Measurements from ENCODE around the gene SAMSN1.

SAMSN1 gene

GRCh38 chr21:14526836-14527695 is 19.0 kb downstream of the SAMSN1 start:
- DNase-seq (ENCODE audit: low spot score): no peak
- CTCF ChIA-PET: no interaction called here
- H3K27ac ChIP-seq: no peak overlapping the region

GRCh38 chr21:14526199-14526598 is 19.9 kb downstream of the SAMSN1 start:
- ChIA-PET CTCF (no interaction called here), POLR2A (ENCODE audit: low non-redundant PET) (no interaction called here)
- no peak for TF ChIP-seq CTCF (conservative IDR thresholded peaks at IDR 0.05; ENCODE audit: low read depth)
- H3K27ac ChIP-seq: no peak overlapping the region
- DNase-seq (ENCODE audit: low spot score): no peak

More at GRCh38 chr21:14526836-14527695, 19.0 kb downstream of the SAMSN1 start:
- no peak for TF ChIP-seq CTCF (conservative IDR thresholded peaks at IDR 0.05; ENCODE audit: low read depth)
- POLR2A ChIA-PET (ENCODE audit: low non-redundant PET): no interaction called here

GRCh38 chr21:14523234-14523633 is 22.9 kb downstream of the SAMSN1 start:
- no peak for TF ChIP-seq CTCF (conservative IDR thresholded peaks at IDR 0.05; ENCODE audit: low read depth)
- ChIA-PET CTCF (interaction anchor here (0.7 kb wide), 1 partner anchor 224 kb away, joined by 3 read pairs; no protein-coding TSS in a partner anchor), POLR2A (ENCODE audit: low non-redundant PET) (no interaction called here)
- DNase-seq (ENCODE audit: low spot score): no peak
- H3K27ac ChIP-seq: no peak overlapping the region

- DNase-seq (ENCODE audit: low spot score): no peak
- no peak for TF ChIP-seq CTCF (conservative IDR thresholded peaks at IDR 0.05; ENCODE audit: low read depth)
- CTCF ChIA-PET: interaction anchor here (0.7 to 0.8 kb wide), 2 partner anchors 225 to 677 kb away, joined by 3 to 5 read pairs; no protein-coding TSS in a partner anchor
- H3K27ac ChIP-seq: no peak overlapping the region
- POLR2A ChIA-PET (ENCODE audit: low non-redundant PET): no interaction called here
Measured at GRCh38 chr21:14522736-14523135, 23.4 kb downstream of the SAMSN1 start.

GRCh38 chr21:14520535-14520934 is 25.6 kb downstream of the SAMSN1 start:
- DNase-seq (ENCODE audit: low spot score): no peak
- TF ChIP-seq CTCF (conservative IDR thresholded peaks at IDR 0.05; ENCODE audit: low read depth): no peak
- ChIA-PET POLR2A (ENCODE audit: low non-redundant PET) (no interaction called here), CTCF (no interaction called here)
- no peak overlapping the region for H3K27ac ChIP-seq

GRCh38 chr21:14519000-14519399 is 27.1 kb downstream of the SAMSN1 start:
- POLR2A ChIA-PET (ENCODE audit: low non-redundant PET): no interaction called here
- no peak for DNase-seq (ENCODE audit: low spot score)
- CTCF ChIA-PET: no interaction called here
- H3K27ac ChIP-seq: no peak overlapping the region
- no peak for TF ChIP-seq CTCF (conservative IDR thresholded peaks at IDR 0.05; ENCODE audit: low read depth)

All from RWPE1 (cell line).